ENCODE data around the gene GINM1.

GINM1 gene

GRCh38 chr6:149593408-149593807 lies 27.2 kb downstream of the GINM1 start:
- DNase-seq (ENCODE audit: low read depth), result no peak

- no peak for DNase-seq (ENCODE audit: low read depth)
These were observed 34.3 kb downstream of the GINM1 start for GRCh38 chr6:149600508-149600907.

GRCh38 chr6:149608381-149608982 lies 42.3 kb downstream of the GINM1 start:
- no peak for DNase-seq (ENCODE audit: low read depth)

- no peak for DNase-seq (ENCODE audit: low read depth)
These were observed 48.2 kb downstream of the GINM1 start for GRCh38 chr6:149614337-149614736.

GRCh38 chr6:149615805-149616204 lies 49.6 kb downstream of the GINM1 start:
- no peak for DNase-seq (ENCODE audit: low read depth)

- DNase-seq (ENCODE audit: low read depth), result no peak
These were observed 61.5 kb downstream of the GINM1 start for GRCh38 chr6:149627672-149628071.

GRCh38 chr6:149628875-149629510 lies 62.8 kb downstream of the GINM1 start:
- DNase-seq (ENCODE audit: low read depth), result no peak

GRCh38 chr6:149634315-149634714 lies 68.1 kb downstream of the GINM1 start:
- DNase-seq (ENCODE audit: low read depth), result no peak

- DNase-seq (ENCODE audit: low read depth), result no peak
These were observed 69.9 kb downstream of the GINM1 start for GRCh38 chr6:149636124-149636523.

Measured in activated gamma-delta T cell treated with anti-CD3 and anti-CD28 coated beads, Interleukin-2, amount 50 U/mL, for 16 hours (primary cell).